ENCODE data around the gene SEMA6A. TPM values are rescaled to one million over a fixed set of nuclear protein-coding genes. Genes with fewer than 3 reads are reported as not detected.

Gene SEMA6A
- total and polyA plus RNA-seq, 7 donors = 4.9 to 55.7 (median 25.0) TPM

DNA sequence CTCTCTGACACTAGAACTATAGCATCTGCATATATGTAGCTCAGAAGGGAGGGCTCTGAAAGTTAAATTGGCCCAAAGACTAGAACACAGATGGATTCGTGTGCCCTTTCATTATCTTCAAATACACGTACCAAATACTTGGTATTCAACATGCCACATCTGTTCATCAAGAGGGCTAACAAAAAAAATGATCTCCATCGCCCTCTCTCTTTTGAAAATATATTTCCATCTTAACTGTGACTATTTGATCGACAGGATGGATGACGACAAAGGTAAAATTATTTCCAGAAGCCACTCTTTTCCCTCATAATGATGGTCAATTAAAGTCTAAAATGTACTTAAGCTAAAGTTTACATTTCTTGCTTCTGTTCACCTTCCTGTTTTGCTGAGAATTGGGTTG is 77.0 kb downstream of the SEMA6A start:
- Histone ChIP-seq H3K36me3 (peaks cover 3 to 43% (median 14%) of the 10 kb centered on the region in 4 donors), H3K4me1 (peaks cover 0 to 17% (median 9%) of the 10 kb centered on the region in 4 donors), H3K4me3 (no peak overlapping the region), H3K27ac (no peak overlapping the region), H3K9me3 (no peaks in the 10 kb centered on the region), H3K27me3 (no peaks in the 10 kb centered on the region)
- TF ChIP-seq, protein P1, sequence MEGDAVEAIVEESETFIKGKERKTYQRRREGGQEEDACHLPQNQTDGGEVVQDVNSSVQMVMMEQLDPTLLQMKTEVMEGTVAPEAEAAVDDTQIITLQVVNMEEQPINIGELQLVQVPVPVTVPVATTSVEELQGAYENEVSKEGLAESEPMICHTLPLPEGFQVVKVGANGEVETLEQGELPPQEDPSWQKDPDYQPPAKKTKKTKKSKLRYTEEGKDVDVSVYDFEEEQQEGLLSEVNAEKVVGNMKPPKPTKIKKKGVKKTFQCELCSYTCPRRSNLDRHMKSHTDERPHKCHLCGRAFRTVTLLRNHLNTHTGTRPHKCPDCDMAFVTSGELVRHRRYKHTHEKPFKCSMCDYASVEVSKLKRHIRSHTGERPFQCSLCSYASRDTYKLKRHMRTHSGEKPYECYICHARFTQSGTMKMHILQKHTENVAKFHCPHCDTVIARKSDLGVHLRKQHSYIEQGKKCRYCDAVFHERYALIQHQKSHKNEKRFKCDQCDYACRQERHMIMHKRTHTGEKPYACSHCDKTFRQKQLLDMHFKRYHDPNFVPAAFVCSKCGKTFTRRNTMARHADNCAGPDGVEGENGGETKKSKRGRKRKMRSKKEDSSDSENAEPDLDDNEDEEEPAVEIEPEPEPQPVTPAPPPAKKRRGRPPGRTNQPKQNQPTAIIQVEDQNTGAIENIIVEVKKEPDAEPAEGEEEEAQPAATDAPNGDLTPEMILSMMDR (IDR thresholded peaks at IDR 0.05) = no peak
- TF ChIP-seq POLR2A (IDR thresholded peaks at IDR 0.05) = no peak
- no peak for TF ChIP-seq EP300 (IDR thresholded peaks at IDR 0.05)
- TF ChIP-seq POLR2AphosphoS5 (IDR thresholded peaks at IDR 0.05) = no peak
- intact Hi-C loops (cut with DNase I) = no loop called here
- no peak for DNase-seq
- 87% methylated on average over 5 of the region's 5 CpGs for WGBS, 2 donors

DNA sequence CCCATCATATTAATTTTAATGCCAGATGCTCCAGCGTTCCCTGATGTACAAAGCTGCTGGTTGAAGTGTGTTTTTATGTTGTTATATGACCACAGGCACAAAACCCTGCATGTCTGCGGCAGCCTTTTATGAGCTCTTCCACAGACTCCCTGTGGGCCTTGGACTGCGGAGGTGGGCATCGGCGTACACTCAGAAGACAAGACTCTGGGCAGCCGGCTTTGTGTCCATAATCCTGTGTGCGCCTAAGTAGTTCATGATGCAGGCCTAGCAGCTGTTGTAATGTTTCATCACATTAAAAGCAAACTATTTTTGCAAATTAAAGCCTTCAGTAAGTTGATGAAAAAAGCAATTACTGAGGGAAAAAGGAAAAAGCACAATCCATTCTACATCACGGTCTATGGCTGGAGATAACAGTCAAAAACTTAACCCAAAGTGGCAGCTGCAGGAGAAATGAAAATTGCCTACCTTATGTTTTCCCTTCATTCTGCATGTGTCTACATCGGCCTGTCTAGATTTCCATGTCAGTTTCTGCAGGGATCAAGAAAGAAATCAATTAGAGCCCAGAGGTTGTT is 78.8 kb downstream of the SEMA6A start:
- WGBS, 2 donors = 95 to 98% methylated on average over 9 of the region's 9 CpGs
- TF ChIP-seq, protein P1 (IDR thresholded peaks at IDR 0.05) = no peak
- no peak for TF ChIP-seq POLR2AphosphoS5 (IDR thresholded peaks at IDR 0.05)
- no peak for TF ChIP-seq POLR2A (IDR thresholded peaks at IDR 0.05)
- no peak for TF ChIP-seq EP300 (IDR thresholded peaks at IDR 0.05)
- intact Hi-C loops (cut with DNase I) = no loop called here
- H3K9me3 ChIP-seq = no peaks in the 10 kb centered on the region
- no peak for DNase-seq
- H3K27ac ChIP-seq = no peak overlapping the region
- H3K4me1 ChIP-seq = peaks cover 0 to 8% (median 2%) of the 10 kb centered on the region in 4 donors
- no peak overlapping the region for H3K4me3 ChIP-seq
- no peaks in the 10 kb centered on the region for H3K27me3 ChIP-seq
- H3K36me3 ChIP-seq = peaks cover 3 to 52% (median 17%) of the 10 kb centered on the region in 4 donors

DNA sequence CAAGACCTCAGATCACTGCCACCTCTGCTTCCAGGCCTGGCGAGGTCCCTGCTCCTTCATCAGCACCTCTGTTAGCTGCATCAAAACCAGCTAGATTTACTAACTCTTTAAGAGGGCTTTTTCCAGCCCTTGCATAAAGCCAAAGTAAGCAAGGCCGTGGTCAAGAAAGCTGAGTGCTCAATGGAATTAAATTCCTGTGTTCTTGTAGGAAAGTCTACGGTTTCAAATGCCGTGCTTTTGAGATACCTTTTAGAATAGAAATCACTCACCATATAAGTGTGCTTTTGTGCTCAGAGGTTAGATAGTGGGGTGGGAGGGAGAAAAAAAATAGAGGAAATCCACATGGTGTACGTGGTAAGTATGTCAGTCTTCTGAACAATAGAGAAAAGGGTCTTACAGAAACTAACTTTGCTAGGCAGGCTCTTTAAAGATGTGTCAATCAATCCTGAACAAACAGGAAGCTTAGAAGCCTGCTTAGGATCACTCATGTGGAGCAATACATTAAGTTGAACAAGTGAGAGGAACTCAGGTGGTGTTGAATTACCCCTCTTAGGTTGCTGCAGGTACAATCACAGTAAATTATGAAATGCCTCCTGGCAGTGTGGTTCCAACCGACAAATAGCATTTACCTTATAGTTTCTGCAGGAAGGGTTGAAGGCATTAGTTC is 79.7 kb downstream of the SEMA6A start:
- DNase-seq = no peak
- TF ChIP-seq EP300 (IDR thresholded peaks at IDR 0.05) (no peak), POLR2A (IDR thresholded peaks at IDR 0.05) (no peak), POLR2AphosphoS5 (IDR thresholded peaks at IDR 0.05) (no peak)
- TF ChIP-seq, protein P1 (IDR thresholded peaks at IDR 0.05) = no peak
- Histone ChIP-seq H3K4me1 (peaks cover 0 to 8% (median 2%) of the 10 kb centered on the region in 4 donors), H3K4me3 (no peak overlapping the region), H3K27ac (no peak overlapping the region), H3K27me3 (no peaks in the 10 kb centered on the region), H3K36me3 (peaks cover 3 to 57% (median 17%) of the 10 kb centered on the region in 4 donors), H3K9me3 (no peaks in the 10 kb centered on the region)
- intact Hi-C loops (cut with DNase I) = no loop called here
- WGBS, 2 donors = 64 to 89% methylated on average over 6 of the region's 6 CpGs

DNA sequence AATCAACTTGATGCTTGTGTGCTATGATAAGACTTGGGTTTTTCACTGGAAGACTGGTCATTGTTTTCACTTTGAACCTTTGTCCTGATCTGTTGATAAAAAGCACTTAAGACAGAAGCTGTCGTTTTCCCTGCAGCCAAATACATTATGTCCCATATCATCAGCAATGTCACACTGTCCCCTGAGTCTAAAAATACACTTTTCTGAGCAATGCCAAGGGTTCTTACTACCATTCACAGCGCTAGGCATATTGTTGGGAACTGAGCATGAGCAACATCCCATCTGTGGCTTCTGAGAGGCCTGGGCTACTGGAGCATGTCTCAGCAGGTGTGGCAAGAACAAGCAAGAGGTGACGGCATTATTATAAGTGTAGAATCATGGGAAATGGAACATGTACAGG is 81.8 kb downstream of the SEMA6A start:
- intact Hi-C loops (cut with DNase I) = no loop called here
- TF ChIP-seq, protein P1 (IDR thresholded peaks at IDR 0.05) = no peak
- no peak for TF ChIP-seq POLR2AphosphoS5 (IDR thresholded peaks at IDR 0.05)
- no peak for DNase-seq

More for the DNA sequence above, 81.8 kb downstream of the SEMA6A start:
- H3K4me3 ChIP-seq = no peak overlapping the region
- no peaks in the 10 kb centered on the region for H3K4me1 ChIP-seq
- 57 to 64% methylated on average over 3 of the region's 3 CpGs for WGBS, 2 donors
- H3K36me3 ChIP-seq = peaks cover 9 to 78% (median 17%) of the 10 kb centered on the region in 4 donors
- no peaks in the 10 kb centered on the region for H3K27me3 ChIP-seq
- H3K9me3 ChIP-seq = no peaks in the 10 kb centered on the region
- H3K27ac ChIP-seq = no peak overlapping the region

Data from sigmoid colon (tissue), 7 donors.